Central memory CD4-positive, alpha-beta T cell (primary cell): ENCODE results near the gene FUNDC2.

Experiments
- DNase-seq: peaks from one replicate; pipeline ENCODE4 v3.0.0; 2022

The FUNDC2 gene

GRCh38 chrX:155023907-155024833, 2.5 kb upstream of the FUNDC2 start:
- DNase-seq, result no peak

DNA sequence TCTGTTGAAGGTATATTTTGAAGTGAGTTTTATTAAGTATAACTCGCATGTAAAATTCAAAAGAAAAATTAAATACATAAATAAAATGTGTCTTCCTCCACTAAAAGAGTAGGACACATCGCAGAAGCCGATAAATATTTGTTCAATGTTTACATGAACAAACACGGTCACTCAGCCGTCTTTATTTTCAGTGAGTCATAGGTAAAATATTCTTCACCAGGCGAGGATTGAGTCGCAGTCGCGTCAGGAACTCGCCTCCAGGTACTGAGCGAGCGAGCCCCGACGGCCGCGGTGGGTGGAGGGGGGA, 271 bp upstream of the FUNDC2 start:
- no peak for DNase-seq

- peak; percentile 7 for DNase-seq
Observed at GRCh38 chrX:155027509-155028066, 944 bp downstream of the FUNDC2 start.

DNA sequence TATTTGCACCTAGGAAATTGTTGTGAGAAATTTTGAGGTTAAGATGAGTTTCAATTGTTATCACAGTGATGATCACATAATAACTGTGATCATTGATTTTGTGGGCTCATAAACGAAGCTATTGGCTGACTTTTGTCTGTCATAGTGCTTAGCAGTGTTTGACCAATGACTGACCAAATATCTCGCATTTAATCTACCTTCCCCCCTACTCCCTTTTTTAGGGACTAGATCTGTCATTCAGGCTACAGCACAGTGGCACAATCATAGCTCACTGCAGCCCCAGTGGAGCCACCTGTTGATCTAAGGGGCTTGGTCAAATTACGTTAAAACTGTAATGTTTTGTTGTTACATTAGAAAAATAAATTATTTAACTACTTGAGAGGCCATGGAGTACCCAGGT, 1.5 kb downstream of the FUNDC2 start:
- no peak for DNase-seq

- no peak for DNase-seq
Observed at GRCh38 chrX:155028877-155029291, 2.2 kb downstream of the FUNDC2 start.

- DNase-seq, result no peak
Observed at GRCh38 chrX:155031657-155032056, 5.0 kb downstream of the FUNDC2 start.

GRCh38 chrX:155035688-155036087, 9.0 kb downstream of the FUNDC2 start:
- DNase-seq, result no peak

DNA sequence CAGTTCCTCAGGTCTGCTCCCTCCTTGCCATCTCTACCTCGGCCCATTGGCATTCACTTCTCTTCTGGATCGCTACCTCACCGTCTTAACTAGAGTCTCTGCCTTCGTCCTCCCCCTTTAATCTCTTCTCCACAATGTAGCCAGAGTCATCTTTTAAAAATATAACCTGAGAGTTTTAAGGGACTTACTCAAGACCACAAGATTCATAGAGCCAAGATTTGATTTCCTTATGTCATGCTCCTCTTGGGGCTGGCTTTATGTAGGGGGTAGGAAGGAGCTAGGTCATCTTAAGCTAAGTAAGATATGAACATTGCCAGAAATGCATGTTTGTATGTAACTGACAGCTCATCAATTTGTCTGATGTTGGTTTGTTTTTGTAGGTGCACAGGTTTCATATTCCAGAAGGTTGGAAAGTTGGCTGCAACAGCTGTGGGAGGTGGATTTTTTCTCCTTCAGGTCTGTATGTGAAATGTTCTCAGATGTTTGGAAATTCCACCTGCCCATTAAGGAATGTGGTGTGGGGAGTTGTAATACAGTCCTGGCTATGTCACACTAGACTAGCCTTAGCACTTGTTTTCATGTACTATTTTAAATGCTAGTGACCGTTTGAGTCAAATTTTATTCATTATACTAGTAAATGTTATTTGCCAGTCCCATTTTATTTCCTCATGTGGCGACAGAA, 19.6 kb downstream of the FUNDC2 start:
- no peak for DNase-seq

- DNase-seq, result no peak
Observed at GRCh38 chrX:155046811-155047528, 20.3 kb downstream of the FUNDC2 start.

DNA sequence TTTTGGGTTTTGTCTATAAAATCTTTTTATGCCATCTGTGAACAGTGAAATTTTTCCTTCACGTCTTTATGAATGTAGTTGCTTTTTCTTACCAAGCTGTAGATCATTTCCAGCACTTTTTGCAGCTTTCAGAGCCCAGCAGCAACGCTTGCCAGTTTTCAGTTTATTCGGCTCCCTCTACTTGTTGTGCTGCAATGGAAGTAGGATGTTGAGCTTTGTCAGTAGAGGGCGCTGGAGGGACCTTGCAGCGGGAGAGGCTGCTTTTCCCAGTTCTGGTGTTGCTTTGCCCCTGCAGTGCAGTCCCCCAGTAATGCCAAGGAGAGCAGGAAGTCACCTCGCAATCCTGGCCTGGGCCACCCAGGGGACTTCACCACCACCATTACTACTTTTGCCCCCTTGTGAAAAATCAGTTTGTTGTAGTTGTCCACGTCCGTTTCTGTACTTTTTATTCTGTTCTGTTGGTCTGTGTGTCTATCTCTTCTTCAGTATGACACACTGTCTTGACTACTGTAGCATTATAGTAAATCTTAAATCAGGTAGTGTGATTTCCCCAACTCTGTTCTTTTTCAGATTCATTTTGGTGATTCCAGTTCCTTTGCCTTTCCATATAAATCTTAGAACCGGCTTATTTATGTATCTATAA, 22.5 kb downstream of the FUNDC2 start:
- peak; percentile 36 for DNase-seq

DNA sequence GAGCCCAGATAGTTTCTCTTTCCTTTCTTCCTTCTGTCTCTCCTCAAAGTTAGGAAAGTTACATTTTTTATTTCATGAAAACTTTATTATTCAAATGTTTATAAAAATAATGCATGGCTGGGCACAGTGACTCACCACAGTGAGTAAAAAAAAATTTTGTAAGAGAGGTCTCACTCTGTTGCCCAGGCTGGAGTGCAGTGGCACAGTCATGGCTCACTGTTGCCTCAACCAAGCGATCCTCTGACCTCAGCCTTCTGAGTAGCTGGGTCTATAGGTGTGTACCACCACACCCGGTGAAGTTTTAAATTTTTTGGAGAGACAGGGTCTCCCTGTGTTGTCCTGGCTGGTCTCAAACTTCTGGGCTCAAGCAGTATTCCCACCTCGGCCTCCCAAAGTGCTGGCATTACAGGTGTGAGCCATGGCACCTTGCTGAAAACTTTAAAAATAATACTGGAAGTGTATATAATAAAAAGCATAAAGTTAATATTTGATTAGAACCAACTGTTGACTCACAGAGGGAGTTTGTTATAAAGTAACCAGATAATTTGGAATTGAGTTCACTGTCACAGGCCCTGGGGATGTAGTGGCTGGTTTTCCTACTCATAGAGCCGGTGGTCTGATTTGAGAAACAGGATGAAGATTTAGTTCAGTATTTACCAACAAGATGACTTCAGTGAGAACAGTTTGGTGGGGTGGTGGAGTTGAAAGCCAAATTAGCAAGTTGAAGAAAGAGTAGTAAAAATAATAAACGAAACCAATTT, 26.3 kb downstream of the FUNDC2 start:
- no peak for DNase-seq

DNA sequence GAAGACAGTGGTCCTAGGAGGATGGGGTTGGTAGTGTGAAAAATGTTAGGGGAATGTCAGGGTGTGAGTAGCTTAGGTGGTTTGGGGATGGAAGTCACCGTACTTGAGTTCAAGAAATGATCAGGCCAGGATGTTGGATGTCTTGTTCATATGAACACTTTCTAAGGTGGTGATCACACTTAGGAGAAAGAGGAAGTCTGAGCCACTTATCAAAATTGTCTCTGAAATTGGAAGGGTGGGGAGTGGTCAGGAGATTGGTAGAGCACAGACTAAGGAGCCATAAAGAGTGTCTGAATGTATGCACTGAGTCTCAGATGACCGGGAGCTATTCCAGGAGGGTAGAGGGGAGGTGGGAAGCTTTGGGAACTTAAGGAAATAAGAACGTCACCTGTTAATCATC, 27.0 kb downstream of the FUNDC2 start:
- no peak for DNase-seq

GRCh38 chrX:155054255-155054654, 27.6 kb downstream of the FUNDC2 start:
- no peak for DNase-seq

- no peak for DNase-seq
Observed at GRCh38 chrX:155055494-155055893, 28.9 kb downstream of the FUNDC2 start.

DNA sequence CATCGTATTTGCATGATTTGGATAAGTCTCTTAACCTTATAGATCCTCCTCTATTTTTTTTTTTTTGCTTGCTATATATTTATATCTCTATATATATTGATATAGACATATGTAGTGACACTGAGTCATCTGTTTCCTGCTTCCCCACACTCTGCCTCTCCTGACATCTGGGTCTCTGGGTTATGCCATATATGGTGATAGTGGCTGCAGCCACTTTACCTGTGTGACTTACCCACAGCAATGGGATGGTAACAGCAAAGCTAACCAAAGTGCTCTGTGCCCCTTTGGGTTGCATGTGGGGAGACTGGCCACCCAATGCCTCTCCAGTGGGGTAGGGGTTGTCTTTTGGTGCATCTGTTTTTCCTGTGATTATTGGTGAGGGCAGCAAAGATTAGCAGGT, 29.8 kb downstream of the FUNDC2 start:
- DNase-seq, result no peak

GRCh38 chrX:155056877-155057792, 30.5 kb downstream of the FUNDC2 start:
- peak; percentile 36 for DNase-seq

DNA sequence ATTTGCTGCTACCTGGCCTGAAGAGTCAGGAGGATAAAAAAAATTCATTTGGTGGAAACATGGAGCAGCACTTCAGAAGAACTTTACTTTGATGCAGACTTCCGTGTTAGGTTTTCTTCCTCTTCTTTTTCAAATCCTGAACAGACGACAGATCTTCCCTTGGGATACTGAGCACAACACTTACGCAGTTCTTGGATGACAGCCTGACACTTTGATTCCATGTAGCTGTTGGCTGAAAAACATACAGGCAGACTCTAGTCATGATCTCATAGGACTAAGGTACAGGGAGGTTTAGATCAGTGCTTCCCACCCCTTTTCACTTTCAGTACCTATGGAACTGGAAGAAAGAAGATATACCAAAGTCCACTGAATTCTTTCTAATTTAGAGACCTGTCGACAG, 35.1 kb downstream of the FUNDC2 start:
- no peak for DNase-seq

GRCh38 chrX:155065035-155065734, 38.5 kb downstream of the FUNDC2 start:
- DNase-seq, result no peak

DNA sequence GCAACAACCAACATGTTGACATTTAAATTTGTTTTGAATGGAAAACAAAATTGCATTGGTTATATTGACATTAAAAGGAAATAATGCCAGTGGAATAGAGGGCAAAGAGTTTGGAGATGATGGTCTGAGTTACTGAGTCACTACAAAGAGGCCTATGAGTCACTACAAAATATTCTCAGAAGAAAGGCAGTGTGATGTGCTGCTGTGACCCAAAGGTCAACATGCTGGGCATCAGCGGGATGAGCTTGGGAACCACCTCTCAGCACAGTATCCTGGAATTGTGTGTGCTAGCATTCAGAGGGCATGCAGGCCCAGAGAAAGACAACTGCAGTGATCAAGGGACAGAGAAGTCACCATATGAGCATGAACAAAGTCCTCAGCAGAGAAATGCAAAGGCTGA, 41.5 kb downstream of the FUNDC2 start:
- no peak for DNase-seq

GRCh38 chrX:155069414-155069813, 42.8 kb downstream of the FUNDC2 start:
- DNase-seq, result no peak
